NCI-H1436 (cell line): ENCODE results near the gene MUTYH.

ENCODE experiments used
- DNase-seq: peaks from one replicate; lab custom pipeline; 2025; lab: John Stamatoyannopoulos, UW

The MUTYH gene

GRCh38 chr1:45348966-45349677 lies 8.9 kb upstream of the MUTYH start:
- no peak for DNase-seq

GRCh38 chr1:45348609-45348965 lies 8.3 kb upstream of the MUTYH start:
- no peak for DNase-seq

DNA sequence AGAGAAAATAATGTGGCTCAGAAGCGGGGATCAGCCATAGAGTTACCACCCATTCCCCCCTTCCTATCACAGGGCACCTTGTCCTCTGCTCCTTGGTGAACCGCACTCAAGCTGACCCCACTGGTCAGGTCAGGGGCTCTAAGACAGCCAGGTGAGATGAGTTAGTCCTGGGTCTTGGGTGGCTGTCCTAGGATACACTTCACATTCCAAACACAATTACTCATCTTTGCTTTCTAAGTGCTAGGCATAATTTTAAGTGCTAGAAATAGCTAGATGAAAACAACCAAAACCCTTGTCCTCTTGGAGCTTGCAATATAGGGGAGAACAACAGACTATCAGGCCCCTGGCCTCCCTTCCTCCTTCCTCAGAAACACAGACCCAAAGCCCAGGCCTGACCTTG lies 7.8 kb upstream of the MUTYH start:
- DNase-seq: no peak

- no peak for DNase-seq
Observed at GRCh38 chr1:45346473-45346872, 6.2 kb upstream of the MUTYH start.

GRCh38 chr1:45345014-45345413 lies 4.8 kb upstream of the MUTYH start:
- no peak for DNase-seq

DNA sequence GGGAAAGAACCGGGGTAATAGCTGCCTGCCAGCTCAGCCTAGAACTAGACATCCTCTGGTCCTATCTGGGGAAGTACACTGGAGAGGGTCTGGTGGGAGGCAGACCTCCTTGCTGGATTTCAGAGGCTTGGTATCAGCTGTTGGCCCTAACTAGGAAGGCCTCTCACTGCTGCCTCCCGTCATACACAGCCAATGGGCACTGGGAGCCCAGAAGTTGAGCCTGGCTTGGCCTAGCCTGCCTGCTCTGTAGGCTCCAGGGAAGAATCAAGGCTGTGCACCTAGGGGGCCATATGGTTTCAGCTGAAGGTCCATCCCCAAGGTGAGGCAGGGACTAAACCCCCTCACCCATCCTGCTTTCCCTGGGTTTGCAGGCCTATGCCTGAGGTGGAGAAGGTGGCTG lies 4.3 kb upstream of the MUTYH start:
- DNase-seq: no peak

- DNase-seq: no peak
Observed at GRCh38 chr1:45340816-45341466, 701 bp upstream of the MUTYH start.

GRCh38 chr1:45337630-45338325 lies 2.5 kb downstream of the MUTYH start:
- DNase-seq: no peak

- DNase-seq: no peak
Observed at GRCh38 chr1:45335855-45336324, 4.3 kb downstream of the MUTYH start.

DNA sequence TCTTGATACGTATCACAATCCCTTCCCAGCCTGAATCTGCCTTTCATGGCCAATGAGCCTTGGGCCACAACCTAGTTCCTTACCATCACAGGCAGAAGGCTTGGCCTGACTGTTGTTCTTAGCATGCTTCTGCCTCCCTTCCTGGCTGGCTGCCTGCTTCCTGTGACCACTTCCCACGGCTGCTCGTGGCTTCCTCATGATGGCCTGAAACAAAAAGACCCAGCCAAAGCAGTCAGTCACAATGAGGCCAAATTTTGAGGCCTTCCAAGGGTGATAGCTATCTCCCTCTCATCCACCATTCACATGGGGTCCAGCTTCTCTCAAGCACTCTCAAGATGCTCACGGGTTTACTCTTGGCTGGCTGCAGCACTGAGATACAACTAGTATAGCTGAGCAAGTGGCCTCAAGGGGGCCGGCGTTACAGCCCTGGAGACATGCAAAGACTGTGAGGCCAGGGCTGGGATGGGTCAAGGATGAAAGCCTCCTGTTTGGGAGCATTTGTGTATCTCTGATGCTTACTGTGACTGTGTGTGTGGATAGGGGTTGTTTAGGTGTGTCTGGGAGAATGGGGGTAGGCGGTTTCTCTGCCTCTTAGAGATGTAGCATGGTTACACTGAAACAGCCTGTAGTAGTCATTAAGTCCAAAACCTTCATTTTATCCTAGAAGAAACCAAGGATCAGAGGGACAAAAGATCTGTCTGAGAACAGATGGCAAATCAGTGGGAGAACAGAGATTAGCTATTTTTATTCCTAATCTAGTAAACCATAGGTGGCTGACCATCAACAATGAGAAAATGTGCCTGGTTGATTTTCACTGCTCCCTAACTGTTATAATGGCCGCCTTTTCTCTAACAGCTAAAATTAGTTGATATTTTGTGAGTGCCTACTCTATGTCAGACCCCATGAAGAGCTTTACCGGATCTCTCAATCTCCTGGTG lies 5.7 kb downstream of the MUTYH start:
- no peak for DNase-seq

- no peak for DNase-seq
Observed at GRCh38 chr1:45332346-45332720, 7.9 kb downstream of the MUTYH start.

DNA sequence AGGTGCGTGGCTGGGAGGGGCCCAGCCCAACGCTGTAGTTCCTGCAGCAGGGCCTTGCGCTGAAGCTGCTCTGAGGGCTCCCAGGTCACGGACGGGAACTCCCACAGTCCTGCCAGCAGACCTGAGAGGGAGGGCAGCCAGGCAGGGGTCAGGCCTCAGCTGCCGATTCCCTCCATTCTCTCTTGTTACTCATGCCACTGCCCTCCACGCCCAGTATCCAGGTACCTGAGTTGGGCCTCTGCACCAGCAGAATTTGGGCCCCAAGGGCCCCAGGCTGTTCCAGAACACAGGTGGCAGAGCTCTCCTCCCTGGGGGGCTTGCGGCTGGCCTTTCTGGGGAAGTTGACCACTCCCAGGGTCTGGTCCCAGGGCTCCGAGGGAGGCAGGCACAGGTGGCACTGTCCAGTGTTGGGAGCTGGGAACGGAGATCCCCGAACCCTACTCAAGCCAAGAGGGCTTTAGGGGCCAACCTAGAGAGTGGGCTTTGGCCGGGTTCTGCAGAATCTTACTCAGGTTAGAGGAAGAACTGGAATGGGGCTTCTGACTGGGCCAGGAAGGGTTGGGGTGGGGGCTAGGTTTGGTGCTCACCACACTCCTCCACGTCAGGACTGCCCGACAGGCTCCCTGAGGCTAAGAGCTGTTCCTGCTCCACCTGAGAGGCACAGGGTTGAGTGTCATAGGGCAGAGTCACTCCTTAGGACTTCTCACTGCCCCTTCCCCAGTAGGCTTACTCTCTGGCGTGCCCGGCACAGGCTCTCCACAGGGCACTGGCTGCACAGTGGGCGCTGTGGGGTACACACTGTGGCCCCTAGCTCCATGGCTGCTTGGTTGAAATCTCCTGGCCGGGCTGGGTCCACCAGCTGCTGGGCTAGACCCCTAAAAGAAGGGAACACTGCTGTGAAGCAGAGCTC lies 8.5 kb downstream of the MUTYH start:
- no peak for DNase-seq

- DNase-seq: no peak
Observed at GRCh38 chr1:45329445-45329844, 10.8 kb downstream of the MUTYH start.

DNA sequence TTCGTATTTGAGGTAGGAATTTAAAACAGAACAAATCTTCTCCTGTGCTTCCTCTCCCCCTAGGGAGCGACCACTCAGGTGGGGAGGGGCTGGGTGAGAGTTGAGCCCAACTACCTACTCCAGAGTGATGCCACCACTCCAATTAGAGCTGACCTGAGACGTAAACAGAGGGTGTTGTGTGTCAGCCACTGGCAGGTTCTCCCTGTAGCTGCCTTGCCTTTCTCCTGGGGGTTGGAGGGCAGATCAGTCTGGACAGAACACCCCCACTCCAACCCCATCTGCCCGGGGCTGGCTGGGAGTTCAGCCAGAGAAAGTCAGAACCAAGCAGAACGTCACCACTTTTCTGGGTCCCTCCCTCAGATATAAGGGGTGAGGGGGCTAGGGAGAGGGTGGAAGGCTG lies 11.6 kb downstream of the MUTYH start:
- DNase-seq: no peak

GRCh38 chr1:45327644-45328515 lies 12.4 kb downstream of the MUTYH start:
- no peak for DNase-seq

DNA sequence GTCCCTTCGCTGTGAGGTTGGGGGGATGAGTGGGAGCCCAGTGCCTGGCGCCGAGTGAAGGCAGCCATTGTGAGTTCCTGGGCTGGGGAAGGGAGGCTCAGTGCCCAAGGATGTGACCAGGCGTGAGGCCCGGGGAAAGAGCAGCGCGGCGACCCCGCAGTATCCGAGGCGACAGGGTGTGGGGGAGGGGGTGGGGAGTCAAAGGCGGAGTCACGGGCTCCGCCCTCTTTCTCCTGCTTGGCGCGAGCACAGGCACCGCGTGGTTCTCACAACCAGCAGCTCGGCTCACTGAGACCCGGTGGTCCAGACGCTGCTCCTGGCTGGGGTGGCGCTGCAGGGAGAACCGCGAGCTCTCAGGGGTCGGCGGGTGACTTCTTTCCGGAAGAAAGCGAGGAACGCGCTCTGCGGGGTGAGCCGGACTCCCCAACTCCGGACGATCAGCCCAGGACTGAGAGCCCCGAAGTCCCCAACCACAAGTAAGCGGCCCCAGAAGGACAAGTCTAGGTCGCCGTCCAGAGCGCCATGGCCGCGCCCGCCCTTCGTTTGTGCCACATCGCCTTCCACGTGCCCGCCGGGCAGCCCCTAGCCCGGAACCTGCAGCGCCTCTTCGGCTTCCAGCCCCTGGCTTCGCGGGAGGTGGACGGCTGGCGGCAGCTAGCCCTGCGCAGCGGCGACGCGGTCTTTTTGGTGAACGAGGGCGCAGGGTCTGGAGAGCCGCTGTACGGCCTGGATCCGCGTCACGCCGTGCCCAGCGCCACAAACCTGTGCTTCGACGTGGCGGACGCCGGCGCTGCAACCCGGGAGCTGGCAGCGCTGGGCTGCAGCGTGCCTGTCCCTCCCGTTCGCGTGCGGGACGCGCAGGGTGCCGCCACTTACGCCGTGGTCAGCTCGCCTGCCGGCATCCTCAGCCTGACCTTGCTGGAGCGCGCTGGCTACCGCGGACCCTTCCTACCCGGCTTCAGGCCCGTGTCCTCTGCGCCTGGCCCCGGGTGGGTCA lies 13.3 kb downstream of the MUTYH start, which contains the start of gene HPDL:
Gene HPDL, plus strand, starts transcription at position 269 of the 997 bp plus-strand sequence. Its CDS starts 254 bp downstream, at position 523.
- DNase-seq: no peak

DNA sequence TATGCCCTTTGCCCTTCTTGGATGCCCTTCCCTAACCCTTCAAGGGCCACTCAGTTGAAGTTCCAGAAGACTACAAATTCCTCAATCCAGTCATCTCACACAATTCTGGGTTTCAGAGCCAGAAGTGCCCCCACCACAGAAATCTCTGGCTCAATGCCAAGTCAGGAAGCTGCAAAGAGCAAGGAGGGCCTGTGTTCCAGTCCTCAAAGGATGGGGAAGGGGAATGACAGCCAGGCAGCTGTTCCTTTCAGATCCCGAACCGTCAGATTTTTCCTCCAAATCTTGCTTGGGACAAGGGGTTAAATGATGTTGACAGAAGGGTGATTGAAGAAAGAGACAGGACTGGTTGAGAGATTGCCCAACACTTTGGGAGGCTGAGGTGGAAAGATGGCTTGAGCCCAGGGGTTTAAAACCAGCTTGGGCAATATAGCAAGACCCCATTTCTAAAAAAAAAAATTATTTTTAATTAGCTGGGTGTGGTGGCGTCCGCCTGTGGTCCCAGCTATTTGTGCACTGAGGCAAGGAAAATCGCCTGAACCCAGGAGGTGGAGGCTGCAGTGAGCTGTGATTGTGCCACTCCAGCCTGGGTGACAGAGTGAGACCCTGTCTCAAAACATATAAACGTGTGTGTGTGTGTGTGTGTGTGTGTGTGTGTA lies 14.3 kb downstream of the MUTYH start:
- DNase-seq: no peak

GRCh38 chr1:45322486-45323040 lies 17.7 kb downstream of the MUTYH start:
- no peak for DNase-seq
